GM06990 (cell line): ENCODE results near the gene GALNT9.
"Not testable (repeated sequence)": the region's sequence is repeated elsewhere in the genome, so short reads cannot be mapped to it uniquely, and the experiment has no call there.

ENCODE experiments used
- DNase-seq: peaks from one replicate; pipeline ENCODE4 v3.0.0-alpha.2; 2011; ENCODE audit not compliant: insufficient read length; ENCODE audit errors: extremely low read depth
- H3K27me3 ChIP-seq: replicated peaks from 2 replicates; pipeline ENCODE4 v1.6.0; 2011; ENCODE audit warnings: low read length; ENCODE audit not compliant: control insufficient read depth, insufficient read depth
- H3K36me3 ChIP-seq: 2 replicates; pipeline ENCODE4 v1.5.1; 2011; ENCODE audit warnings: low read length; ENCODE audit not compliant: control insufficient read depth, insufficient read depth
- H3K4me3 ChIP-seq: replicated peaks from 2 replicates; pipeline ENCODE4 v1.5.1; 2011; ENCODE audit warnings: low read depth, mild to moderate bottlenecking, control low read depth, low read length
- CTCF ChIP-seq: IDR thresholded peaks from 2 replicates; pipeline ENCODE4 v1.5.1; 2011; ENCODE audit warnings: low read length, control low read depth, mild to moderate bottlenecking, inconsistent platforms; ENCODE audit not compliant: insufficient read depth, poor library complexity, severe bottlenecking

Gene GALNT9

GRCh38 chr12:132196038-132196872 lies 133.1 kb downstream of the GALNT9 start:
- TF ChIP-seq CTCF = no peak
- no peak for DNase-seq
- no peaks in the 10 kb centered on the region for H3K36me3 ChIP-seq
- no peaks in the 10 kb centered on the region for H3K27me3 ChIP-seq
- no peak overlapping the region for H3K4me3 ChIP-seq

- not testable (repeated sequence) for H3K36me3 ChIP-seq, H3K27me3 ChIP-seq, H3K4me3 ChIP-seq, DNase-seq
Observed at GRCh38 chr12:132195242-132195641, 134.1 kb downstream of the GALNT9 start.

- TF ChIP-seq CTCF = no peak
- H3K36me3 ChIP-seq = no peaks in the 10 kb centered on the region
- no peaks in the 10 kb centered on the region for H3K27me3 ChIP-seq
Observed at GRCh38 chr12:132194556-132194955, 134.8 kb downstream of the GALNT9 start.

GRCh38 chr12:132194056-132194455 lies 135.3 kb downstream of the GALNT9 start:
- Histone ChIP-seq H3K27me3 (no peaks in the 10 kb centered on the region), H3K4me3 (no peak overlapping the region), H3K36me3 (no peaks in the 10 kb centered on the region)
- TF ChIP-seq CTCF = no peak
- no peak for DNase-seq

More at GRCh38 chr12:132194556-132194955, 134.8 kb downstream of the GALNT9 start:
- no peak overlapping the region for H3K4me3 ChIP-seq
- DNase-seq = no peak

GRCh38 chr12:132191715-132192553 lies 137.5 kb downstream of the GALNT9 start:
- no peak for DNase-seq
- no peaks in the 10 kb centered on the region for H3K36me3 ChIP-seq
- H3K27me3 ChIP-seq = no peaks in the 10 kb centered on the region

More at GRCh38 chr12:132191715-132192553, 137.5 kb downstream of the GALNT9 start:
- no peak overlapping the region for H3K4me3 ChIP-seq
- no peak for TF ChIP-seq CTCF
